Hematopoietic multipotent progenitor cell treated with erythropoietin and hydrocortisone succinate and interleukin-3 and kit ligand, for 8 days (in vitro differentiated cells): ENCODE measurements around the gene YPEL2.
"Not testable (repeated sequence)": the region's sequence is repeated elsewhere in the genome, so short reads cannot be mapped to it uniquely, and the experiment has no call there.

ENCODE experiments used
- DNase-seq: peaks from one replicate; pipeline ENCODE4 v3.0.0-alpha.2; 2015

The YPEL2 gene

GRCh38 chr17:59409336-59410048, 78.0 kb downstream of the YPEL2 start:
- DNase-seq: no peak

GRCh38 chr17:59410049-59410437, 78.6 kb downstream of the YPEL2 start:
- DNase-seq: no peak

- DNase-seq: not testable (repeated sequence)
These were observed 81.0 kb downstream of the YPEL2 start for GRCh38 chr17:59412431-59412830.

- no peak for DNase-seq
These were observed 81.7 kb downstream of the YPEL2 start for GRCh38 chr17:59413014-59413766.

GRCh38 chr17:59415397-59415796, 83.9 kb downstream of the YPEL2 start:
- DNase-seq: no peak

- DNase-seq: peak; percentile 12
These were observed 84.7 kb downstream of the YPEL2 start for GRCh38 chr17:59416184-59416583.

- no peak for DNase-seq
These were observed 86.0 kb downstream of the YPEL2 start for GRCh38 chr17:59417452-59417851.

GRCh38 chr17:59418732-59419166, 87.3 kb downstream of the YPEL2 start:
- DNase-seq: no peak

- DNase-seq: no peak
These were observed 89.4 kb downstream of the YPEL2 start for GRCh38 chr17:59420901-59421300.

- DNase-seq: no peak
These were observed 90.3 kb downstream of the YPEL2 start for GRCh38 chr17:59421722-59422121.

- DNase-seq: no peak
These were observed 91.8 kb downstream of the YPEL2 start for GRCh38 chr17:59423137-59423724.

GRCh38 chr17:59423903-59424302, 92.4 kb downstream of the YPEL2 start:
- DNase-seq: no peak

GRCh38 chr17:59424331-59424730, 92.9 kb downstream of the YPEL2 start:
- no peak for DNase-seq

- DNase-seq: no peak
These were observed 93.9 kb downstream of the YPEL2 start for GRCh38 chr17:59425085-59425931.

- DNase-seq: no peak
These were observed 94.6 kb downstream of the YPEL2 start for GRCh38 chr17:59426031-59426430.

- no peak for DNase-seq
These were observed 96.0 kb downstream of the YPEL2 start for GRCh38 chr17:59427425-59427921.

GRCh38 chr17:59427996-59428395, 96.5 kb downstream of the YPEL2 start:
- no peak for DNase-seq

- DNase-seq: no peak
These were observed 97.5 kb downstream of the YPEL2 start for GRCh38 chr17:59428916-59429485.

- DNase-seq: no peak
These were observed 100.1 kb downstream of the YPEL2 start for GRCh38 chr17:59431601-59432000.

- DNase-seq: no peak
These were observed 101.2 kb downstream of the YPEL2 start for GRCh38 chr17:59432657-59433056.

- no peak for DNase-seq
These were observed 102.1 kb downstream of the YPEL2 start for GRCh38 chr17:59433586-59433985.

- DNase-seq: no peak
These were observed 103.0 kb downstream of the YPEL2 start for GRCh38 chr17:59434429-59434828.

GRCh38 chr17:59435238-59435637, 103.8 kb downstream of the YPEL2 start:
- no peak for DNase-seq
